H54 (cell line): ENCODE results near the gene PROSER2.
A peak's percentile ranks its signal among the peaks of the same experiment; 100 is the strongest.

ENCODE experiments used
- DNase-seq: peaks from one replicate; pipeline ENCODE4 v3.0.0; 2011; ENCODE audit warnings: low spot score, mixed read lengths; ENCODE audit not compliant: insufficient read length
- FAIRE-seq: peaks from 3 replicates; lab custom pipeline; 2011; peaks lifted over from hg19 to GRCh38; lab: Jason Lieb, UNC
- POLR2A ChIP-seq: IDR thresholded peaks from 2 replicates; pipeline ENCODE4 v1.6.1; 2011; ENCODE audit warnings: low read depth, mild to moderate bottlenecking, low read length

PROSER2 gene

DNA sequence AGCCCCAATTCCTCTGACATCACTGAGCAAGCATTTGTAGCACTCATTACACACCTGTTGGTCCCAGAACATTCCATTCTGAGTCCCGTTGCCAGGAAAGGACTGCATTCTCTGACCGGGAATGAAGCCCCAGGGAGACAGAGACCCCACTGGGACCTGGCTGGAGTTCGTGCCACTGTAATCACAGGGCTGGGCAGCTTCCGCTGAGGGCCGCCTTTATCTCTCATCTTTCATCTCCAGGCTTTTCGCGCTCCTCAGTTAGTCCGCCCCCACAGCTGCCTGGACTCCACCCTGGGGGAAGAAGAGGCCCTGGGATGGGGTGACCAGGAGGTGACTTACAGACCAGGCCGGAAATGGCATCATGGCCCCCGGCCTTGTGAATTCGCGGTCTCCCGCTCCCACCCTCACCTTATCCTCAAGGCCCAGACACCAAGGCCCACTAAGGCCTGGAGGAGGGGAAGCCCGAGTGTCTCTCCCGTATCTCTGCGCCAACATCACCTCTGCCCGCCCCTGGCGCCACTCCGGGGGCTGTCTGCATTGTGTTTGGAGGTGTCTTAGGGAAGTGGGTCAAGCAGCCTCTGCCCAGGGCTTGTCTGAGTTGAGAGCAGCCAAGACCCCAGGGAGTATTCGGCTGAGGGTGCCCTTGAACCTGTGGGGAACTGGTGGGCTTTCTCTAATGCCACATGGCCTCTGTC lies 75.4 kb downstream of the PROSER2 start:
- peak; percentile 51 for DNase-seq

DNA sequence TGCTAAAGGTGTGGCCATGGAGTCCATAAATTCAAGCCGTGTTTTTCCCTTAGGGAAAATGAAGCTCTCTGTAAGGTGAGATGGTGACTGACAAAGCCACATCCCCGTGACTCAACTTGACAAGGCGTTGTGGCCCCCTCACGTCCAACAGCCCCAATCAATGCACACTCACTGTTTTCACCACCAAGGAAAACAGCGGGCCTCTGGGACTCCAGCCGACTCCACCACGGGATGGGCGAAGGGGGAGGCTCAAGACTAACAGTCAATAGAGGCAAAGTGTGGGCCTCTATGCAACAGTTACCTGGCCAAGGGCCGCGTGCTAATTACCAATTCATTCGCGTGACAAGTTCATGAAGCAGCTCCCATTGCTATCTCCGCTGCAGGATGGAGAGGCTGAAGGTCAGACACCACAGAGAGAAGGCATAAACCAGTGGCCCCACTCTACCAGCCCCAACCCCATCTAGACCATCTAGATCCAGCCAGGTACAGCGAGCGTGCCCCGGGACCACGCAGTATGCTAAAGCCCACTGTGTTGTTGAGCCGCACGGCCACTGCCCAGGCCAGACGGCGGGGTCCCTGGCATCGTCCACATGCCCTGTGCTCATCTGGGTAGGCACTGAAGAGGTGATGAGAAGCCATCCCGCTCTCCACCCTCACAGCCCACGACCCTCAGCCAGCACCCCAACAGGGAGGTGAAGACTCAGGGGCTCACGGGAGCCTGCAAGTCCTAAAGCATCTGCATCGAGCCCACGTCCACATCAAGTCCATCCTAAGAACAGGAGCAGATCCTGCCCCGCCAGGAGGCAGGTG lies 76.1 kb downstream of the PROSER2 start:
- TF ChIP-seq POLR2A = no peak
- FAIRE-seq = no peak
- no peak for DNase-seq

More for the DNA sequence above, 75.4 kb downstream of the PROSER2 start:
- TF ChIP-seq POLR2A = no peak
- no peak for FAIRE-seq

DNA sequence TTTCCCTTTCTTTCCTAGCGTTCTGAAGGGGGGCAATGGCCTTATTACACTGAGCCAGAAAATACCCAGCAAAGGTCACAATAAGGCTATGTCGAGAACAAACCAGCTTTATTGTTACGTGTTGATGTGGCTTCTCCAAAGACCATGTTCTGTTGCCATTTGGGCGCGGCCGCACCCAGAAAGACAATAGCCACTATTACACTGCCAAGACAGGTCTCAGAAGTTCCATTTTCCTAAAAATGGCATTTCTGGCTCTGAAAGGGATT lies 77.8 kb downstream of the PROSER2 start:
- DNase-seq = no peak
- no peak for FAIRE-seq
- TF ChIP-seq POLR2A = no peak

GRCh38 chr10:11901454-11901832 lies 78.3 kb downstream of the PROSER2 start:
- DNase-seq = no peak
- TF ChIP-seq POLR2A = no peak
- no peak for FAIRE-seq

DNA sequence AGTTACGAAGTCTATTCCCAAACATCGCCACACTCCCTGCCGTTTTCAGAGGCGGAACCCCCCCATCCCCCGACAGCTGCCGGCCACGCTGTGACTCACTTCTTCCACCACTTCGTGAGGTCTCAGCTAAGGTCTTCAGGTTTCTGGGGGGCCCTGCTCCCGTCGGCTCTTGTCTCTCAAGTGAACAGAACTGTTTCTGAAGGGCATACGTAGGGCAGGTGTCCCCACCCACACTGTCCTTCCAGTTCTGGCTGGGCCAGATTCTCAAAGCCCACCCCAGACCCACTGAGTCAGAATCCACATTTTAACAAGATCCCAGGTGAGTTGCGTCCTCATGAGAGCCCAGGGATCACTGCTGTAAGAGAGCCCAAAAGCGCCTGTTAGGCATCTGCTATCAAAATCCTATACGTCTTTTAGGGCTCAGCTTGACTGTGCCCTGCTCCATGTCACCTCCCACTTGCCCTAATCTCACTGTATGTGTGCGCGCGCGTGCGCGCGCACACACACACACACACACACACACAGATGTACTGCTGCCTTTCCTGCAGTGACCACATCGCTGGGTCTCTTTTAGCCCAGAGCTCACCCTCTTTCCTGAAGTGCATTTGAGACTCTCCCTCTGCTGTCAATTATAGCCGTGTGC lies 78.8 kb downstream of the PROSER2 start:
- FAIRE-seq = no peak
- TF ChIP-seq POLR2A = no peak
- DNase-seq = no peak

- no peak for TF ChIP-seq POLR2A
- FAIRE-seq = no peak
- DNase-seq = no peak
Measured at GRCh38 chr10:11902646-11903045, 79.5 kb downstream of the PROSER2 start.

DNA sequence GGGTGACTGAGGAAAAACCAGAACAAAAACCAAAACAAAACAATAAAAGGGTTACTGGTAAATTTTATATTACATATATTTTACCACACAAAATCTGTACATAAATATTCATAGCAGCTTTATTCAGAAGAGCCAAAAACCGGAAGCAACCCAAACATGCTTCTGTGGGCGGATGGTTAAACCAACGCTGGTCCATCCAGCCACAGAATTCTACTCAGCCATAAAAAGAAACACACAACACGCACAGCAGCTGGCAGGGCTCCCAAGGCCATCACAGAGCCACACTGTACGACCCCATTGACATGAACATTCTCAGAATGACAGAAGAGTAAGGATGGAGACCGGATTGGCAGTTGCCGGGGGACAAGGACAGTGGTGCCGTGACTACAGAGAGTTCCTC lies 83.6 kb downstream of the PROSER2 start:
- no peak for FAIRE-seq
- no peak for DNase-seq
- no peak for TF ChIP-seq POLR2A

DNA sequence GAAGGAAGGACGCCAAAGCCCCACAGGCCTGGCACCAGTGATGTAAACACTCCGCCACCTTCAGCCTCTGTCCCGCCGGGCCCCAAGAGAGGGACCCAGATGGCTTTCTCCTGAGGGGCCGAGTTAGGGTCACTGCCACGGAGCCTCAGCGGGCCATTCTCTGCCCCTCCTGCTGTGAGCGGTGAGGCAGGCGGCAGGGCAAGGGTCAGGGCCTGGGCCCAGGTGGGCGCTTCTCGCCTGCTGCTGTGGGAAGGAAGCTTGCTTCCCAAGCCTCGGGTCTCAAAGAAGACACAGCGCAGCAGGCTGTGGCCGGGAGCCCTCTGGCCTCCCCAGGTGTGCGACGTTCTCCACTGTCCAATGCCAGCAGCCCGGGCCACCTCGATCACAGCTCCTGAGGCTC lies 84.8 kb downstream of the PROSER2 start:
- TF ChIP-seq POLR2A = no peak
- DNase-seq = no peak
- no peak for FAIRE-seq

GRCh38 chr10:11908536-11908935 lies 85.4 kb downstream of the PROSER2 start:
- DNase-seq = no peak
- no peak for FAIRE-seq
- no peak for TF ChIP-seq POLR2A

GRCh38 chr10:11908991-11909390 lies 85.8 kb downstream of the PROSER2 start:
- FAIRE-seq (no peak), DNase-seq (no peak)
- no peak for TF ChIP-seq POLR2A

DNA sequence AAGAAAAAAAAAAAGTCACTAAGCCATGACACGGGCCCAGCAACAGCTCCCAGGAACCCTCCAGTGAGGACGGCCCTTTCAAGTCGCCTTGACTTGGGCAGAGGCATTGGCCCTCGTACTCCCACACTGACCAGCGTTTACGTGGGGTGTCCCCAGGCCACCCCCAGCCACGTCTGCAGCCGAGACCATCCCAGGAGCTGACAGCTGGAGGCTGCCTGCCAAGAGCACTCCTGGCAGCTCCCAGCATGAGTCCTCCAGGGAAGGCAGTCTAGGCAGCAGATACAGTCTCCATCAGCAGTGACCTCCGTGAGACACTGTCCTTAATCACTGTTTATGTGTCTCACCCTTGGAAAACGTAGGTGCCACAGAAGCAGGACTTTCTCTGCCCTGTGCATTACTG lies 86.5 kb downstream of the PROSER2 start:
- TF ChIP-seq POLR2A = no peak
- FAIRE-seq (no peak), DNase-seq (no peak)

- DNase-seq (no peak), FAIRE-seq (no peak)
- no peak for TF ChIP-seq POLR2A
Measured at GRCh38 chr10:11910102-11910501, 86.9 kb downstream of the PROSER2 start.

DNA sequence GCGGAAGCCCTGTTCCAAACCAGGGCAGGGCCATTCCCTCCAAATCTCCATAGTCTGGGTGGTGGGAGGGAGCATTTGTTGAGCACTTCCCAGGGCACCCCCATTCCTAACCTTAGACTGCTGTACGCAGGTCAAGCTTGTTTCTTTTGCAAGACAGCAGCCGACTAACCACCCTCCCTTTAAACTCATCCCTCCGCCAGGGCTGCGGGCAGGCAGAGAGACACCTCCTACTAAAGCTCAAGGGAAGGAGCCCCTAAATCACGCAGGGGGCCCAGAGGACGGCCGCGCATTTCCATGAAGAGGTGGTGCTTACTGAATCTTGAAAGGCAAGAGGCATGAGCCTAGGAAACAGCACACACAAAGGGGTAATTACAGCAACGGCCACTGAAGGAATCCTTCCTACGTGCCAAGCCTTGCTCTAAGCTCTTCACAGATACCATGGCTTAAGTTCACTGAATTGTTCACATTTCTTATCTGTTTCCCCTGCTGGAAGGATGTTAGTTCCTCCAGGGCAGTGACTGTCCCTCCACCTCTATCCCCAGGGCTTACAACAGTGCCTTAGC lies 90.0 kb downstream of the PROSER2 start:
- TF ChIP-seq POLR2A = no peak
- FAIRE-seq (no peak), DNase-seq (no peak)

GRCh38 chr10:11918384-11918783 lies 95.2 kb downstream of the PROSER2 start:
- no peak for FAIRE-seq
- DNase-seq = no peak
- TF ChIP-seq POLR2A = no peak
